ENCODE results near the gene TIMP2.
A peak's percentile ranks its signal among the peaks of the same experiment; 100 is the strongest.
"Not testable (repeated sequence)": the region's sequence is repeated elsewhere in the genome, so short reads cannot be mapped to it uniquely, and the experiment has no call there.

TIMP2 gene

DNA sequence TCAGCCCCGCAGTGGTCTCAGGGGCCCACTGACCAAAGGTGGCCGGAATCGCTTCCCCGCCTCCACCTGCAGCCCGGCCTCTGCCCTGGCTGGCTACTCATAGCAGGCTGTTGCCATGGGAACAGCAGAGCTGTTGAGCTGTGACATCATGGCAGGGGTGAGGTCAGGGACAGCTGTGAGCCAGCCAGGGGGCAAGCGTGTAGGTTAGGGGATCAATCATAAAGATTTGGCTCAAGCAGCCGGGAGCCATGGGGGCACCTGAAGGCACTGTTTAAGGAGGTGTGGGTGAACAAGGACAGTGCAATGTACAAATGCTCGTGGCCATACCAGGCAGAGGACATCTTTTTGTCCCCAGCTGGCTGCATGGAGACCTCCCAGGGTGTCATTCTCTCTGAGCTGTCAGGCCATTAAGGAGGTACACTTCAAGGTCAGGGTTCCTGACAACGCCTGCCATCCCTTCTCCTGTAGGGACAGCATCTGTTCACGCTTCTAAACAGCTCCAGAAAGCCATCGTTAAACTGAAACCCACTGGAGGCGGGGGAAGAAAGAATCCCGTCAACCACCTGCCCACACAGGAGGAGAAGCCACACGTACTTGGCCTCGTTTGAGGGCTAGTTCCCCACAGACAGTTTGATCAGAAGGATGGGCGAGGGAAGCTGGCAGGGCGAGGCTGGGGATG is 21.9 kb downstream of the TIMP2 start, which contains the start of gene CEP295NL:
Gene CEP295NL (minus strand): TSS at position 101 of the 679 bp plus-strand sequence. CDS start 1,373 bp downstream, outside the sequence.
- DNase-seq, result peak; percentile 25

DNA sequence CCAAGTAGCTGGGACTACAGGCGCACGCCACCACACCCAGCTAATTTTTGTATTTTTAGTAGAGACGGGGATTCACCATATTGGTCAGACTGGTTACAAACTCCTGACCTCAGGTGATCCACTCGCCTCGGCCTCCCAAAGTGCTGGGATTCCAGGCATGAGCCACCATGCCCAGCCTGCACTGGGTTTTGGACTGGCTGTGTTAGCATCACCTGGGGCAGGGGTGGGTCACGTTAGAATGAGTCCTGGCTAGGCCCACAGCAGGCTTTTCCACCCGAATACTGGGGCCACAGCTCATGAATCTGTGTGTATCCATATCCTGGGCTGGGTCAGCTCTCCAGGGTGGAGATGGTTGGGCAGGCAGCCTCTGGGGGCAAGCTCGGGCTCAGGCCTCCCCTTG is 23.0 kb downstream of the TIMP2 start:
- DNase-seq, result not testable (repeated sequence)

DNA sequence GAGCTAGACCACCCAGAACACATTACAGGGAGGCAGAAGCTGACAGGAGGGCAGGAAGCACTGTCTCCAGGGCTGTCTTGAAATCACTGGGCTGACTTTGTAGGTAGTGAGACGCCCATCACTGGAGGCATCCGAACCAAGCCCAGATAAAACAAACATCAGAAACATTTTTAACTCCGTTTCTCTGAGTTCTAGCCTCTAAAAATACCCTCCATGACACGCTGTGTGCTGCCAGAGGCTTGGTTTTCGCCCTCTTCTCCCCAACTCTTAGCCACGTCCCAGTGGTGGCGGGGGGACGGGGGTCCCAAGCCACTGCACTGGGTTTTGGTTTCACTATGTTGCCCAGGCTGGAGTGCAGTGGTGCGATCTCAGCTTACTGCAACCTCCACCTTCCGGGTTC is 23.4 kb downstream of the TIMP2 start:
- no peak for DNase-seq

DNA sequence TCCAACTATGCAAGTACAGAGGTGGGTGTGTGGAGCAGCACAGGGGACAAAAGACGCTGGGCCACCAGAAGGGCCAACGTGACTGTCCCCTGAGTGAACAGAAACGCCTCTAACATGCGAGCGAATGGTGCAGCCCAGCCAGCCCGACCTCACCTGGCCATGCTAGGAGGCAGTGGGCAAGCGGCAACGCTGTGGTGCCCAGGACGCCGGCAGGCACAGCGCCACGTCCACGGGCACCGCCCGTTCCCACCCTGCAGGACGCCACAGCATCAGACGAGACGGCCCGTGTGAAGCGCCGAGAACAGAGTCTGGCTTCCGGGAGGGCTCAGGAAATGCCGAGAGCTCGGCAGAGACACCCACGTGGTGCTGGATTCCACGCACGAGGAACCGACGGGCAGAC is 24.4 kb downstream of the TIMP2 start:
- DNase-seq, result no peak

DNA sequence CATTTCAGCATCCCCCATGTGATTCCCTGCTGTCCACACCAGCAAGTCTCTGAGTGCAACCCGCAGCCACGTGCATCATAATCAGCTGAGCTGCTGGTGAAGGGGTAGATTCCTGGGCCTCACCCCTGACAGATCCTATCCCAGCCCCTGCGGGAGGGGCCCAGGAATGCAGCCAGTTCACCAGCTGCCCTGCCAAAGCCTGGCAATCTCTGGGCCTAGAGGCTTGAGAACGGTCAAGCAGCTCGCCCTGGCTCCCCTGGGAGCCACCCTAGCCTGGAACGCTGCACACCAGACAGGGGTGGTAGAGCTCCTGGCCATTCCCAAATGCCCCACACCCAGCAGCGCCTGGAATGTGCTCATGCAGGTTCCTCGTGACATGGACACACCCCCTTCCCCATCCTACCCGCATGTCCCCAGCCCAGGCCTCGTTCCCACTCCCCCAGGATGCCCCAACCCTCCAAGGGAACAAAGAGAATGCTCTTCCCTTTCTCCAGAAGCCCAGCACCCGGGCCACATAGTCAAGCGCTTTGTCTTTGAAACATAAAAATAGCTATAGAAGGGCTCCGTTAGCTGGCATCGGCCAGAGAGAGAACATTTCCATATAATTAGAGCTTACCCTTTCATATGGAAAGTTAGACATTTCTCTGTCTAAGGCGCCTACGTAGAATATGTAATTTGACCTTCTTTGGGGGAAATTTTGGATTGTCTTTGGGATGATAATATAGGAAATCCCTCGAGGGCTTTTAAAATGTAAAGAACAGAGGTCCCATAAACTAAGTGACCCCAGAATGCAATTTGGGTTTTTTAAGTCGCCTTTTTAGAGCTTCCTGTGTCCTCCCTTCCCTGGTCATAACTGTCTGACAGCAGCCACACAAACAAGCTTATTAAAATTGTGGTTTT is 25.6 kb downstream of the TIMP2 start:
- no peak for DNase-seq

DNA sequence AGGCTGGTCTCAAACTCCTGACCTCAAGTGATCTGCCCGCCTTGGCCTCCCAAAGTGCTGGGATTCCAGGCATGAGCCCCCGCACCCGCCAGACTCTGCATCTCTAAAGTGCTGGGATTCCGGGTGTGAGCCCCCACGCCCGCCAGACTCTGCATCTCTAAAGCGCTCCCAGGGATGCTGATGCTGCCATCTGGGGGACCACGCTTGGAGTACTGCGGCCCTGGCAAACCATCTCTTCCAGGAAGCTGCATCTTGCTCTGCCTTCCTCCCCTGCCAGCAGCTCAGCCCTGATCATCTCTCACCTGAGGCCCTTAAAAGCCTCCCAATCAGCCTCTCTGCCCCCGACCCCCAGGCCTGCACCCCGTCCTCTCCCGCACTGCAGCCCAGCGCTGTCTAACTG is 26.2 kb downstream of the TIMP2 start:
- no peak for DNase-seq

DNA sequence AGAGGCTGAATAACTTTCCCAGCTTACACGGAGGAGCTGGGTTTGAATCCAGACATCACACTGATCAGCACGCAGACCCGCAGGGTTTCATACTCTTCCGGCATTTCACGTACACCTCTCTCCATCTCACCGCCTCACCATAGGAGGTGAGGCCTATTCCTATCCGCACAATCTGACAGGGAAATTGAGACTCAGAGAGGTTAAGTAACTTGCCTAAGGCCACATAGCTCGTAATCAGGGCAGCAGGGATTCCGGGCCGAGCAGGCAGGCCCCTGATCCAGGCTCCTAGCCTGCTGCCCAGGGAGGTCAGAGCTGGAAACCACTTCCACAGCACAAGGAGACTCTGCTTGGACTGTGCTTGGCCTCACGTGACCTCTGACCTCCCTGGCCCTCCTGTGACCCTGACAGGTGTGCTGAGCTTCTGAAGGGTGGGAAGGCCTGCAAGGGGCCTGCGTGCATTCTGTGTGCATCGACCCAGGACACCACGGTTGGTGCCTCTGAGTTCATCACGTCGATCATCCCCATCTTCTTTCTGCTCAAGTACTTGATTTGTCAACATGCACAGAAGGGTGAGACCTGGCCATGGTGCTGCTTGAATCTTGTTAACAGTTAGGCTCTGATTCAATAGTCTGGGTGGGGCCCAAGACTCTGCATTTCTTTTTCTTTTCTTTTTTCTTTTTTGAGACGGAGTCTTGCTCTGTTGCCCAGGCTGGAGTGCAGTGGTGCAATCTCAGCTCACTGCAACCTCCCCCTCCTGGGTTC is 26.9 kb downstream of the TIMP2 start:
- DNase-seq, result no peak

DNA sequence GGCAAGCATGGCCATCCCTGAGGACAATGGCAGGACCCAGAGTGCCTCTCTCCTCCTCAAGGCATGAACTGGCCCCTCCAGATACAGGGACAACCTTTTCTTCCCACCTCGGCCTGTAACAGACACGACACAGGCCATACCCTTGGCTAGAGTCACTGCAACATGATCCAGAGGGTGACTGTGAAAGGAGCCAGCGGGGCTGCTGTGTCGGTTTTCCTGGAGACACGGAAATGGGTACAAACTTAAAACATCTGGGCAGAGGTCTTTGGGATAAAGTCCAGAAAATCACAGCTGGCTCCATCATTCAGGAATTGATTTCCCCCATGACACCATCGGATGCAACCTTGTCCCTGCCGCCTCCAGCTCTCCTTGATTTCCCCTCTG is 27.5 kb downstream of the TIMP2 start:
- no peak for DNase-seq

DNA sequence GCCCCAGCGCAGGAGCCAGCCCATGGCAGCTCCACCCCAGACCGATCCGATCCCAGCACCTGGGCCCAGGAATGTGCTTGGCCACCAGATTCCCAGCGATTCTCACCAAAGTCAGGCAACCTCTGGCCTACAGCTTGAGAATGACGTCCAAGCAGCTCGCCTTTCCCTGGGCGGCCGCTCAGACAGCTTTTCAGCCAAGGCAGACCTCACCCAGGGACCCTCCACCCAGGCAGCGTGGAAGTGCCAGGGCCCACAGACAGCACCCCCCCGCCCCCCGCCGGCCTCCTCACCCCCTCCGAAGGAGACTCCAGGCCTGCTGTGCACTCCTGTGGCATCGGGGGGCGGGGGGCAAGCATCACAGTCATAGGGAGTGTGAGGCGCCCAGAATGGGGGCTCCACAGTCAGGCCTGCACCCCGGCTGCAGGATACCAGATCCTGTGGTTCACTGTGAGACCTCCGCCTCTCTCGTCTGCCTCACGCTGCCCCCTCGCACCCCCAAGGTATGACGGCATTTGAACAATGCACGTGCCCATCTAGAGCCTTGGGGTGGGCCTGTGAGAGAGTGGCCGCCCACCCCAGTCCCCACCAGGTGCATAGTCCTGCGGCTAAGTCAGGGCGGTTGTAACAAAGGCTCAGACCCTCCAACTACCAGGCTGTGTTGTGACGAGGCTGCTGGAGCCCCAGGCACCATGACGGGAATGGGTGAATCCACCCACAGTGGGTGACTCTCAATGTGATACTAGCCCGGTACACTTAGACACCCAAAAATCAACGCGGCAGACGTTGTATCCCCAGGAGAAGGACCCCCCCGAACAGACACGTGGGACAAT is 28.1 kb downstream of the TIMP2 start:
- DNase-seq, result no peak

DNA sequence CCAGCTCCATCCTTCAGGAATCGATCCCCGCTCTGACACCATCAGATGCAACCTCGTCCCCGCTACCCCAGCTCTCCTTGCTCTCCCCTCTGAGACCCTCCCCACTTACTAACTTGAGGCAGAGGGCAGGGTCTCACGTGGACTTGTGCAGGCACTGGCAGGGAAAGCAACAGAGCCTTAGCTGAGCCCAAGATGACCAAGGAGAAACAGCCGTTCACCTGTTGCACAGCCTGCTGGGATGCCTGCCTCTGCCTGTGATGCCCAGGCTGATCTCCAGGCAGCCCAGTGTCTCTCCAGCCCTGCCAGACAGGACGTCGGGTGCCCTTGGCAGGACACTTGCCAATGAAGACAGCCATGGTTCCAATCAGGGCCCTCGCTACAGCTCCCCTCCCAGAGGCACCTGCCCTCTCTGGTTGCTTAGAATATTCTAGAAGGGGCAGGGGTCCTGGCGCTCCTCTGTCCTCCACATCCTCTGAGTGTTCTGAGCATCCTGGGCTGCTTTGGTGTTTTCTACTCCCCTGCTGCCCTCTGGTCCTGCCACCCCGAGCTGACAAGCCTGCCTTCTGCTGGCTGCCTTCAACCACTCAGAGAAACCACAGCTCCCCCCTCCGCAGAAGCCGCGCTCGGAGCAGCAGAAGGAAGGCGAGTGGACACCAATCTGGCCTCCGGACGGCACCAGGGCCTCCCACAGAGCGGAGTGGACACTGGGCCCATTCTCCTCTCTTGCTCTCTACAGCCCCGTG is 28.9 kb downstream of the TIMP2 start:
- no peak for DNase-seq

DNA sequence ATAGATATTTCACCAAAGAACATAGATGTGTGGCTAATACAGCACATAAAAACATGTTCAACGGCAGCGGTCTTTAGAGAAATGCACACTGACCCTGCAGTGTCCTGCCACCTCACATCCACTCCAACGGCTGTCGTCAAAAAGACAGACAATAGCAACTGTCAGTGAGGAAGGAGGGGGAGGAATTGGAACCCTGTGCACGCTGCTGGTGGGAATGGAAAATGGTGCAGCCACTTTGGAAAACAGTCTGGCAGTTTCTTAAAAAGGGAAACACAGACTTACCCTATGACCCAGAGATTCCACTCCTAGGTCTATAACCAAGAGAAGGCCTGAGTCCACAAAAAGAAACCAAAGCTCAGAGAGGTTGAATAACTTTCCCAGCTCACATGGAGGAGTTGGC is 29.9 kb downstream of the TIMP2 start:
- DNase-seq, result no peak

DNA sequence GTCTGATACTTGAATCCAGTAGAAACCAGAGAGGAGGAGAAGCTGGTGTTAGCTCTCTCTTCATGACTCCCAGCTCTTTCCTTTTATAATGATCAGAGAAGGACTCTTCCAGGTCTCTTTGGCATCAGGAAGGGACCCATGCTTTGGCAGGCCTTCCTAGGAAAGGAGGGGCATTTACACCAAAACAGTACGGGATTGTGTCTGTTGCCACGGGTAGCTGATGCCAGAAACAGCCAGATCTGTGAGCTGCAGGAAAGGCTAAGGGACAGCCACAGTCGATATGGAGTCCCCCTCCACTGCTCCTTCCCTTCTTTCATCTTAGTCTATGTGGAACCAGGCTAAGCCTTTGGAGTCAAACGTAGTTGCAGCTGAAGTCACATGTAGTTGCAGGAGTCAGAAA is 31.5 kb downstream of the TIMP2 start:
- no peak for DNase-seq

DNA sequence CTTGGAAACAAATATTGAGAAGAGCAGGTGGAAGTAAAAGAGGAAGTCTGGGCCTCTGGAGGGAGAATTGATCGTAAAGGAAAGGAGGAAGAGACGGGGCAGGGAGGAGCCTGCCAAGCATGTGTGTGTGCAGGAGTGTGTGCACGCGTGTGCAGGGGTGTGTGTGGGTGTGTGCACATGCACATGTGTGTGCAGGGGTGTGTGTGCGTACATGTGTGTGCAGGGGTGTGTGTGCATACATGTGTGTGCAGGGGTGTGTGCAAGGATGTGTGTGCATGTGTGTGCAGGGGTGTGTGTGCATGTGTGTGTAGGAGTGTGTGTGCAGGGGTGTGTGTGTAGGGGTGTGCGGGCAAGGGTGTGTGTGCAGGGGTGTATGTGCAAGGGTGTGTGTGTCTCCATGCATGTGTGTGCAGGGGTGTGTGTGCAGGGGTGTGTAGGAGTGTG is 32.2 kb downstream of the TIMP2 start:
- no peak for DNase-seq

DNA sequence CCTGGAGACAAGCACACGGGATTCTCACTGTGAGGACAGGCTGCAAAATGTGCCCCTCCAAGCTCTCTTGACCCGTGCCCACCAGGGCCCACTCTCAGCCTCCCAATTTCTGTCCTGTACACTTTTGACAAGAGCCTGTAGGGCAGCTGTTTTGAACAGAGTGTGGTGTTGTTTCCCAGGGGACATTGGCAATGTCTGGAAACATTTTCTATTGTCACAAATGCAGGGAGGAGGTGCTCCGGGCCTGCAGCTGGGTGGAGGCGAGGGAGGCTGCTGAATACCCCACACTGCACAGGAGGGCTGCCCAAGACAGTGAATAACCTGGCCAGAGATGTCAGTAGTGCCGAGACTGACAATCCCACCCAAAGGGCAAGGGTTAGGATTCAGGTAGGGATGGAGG is 32.7 kb downstream of the TIMP2 start:
- DNase-seq, result no peak

DNA sequence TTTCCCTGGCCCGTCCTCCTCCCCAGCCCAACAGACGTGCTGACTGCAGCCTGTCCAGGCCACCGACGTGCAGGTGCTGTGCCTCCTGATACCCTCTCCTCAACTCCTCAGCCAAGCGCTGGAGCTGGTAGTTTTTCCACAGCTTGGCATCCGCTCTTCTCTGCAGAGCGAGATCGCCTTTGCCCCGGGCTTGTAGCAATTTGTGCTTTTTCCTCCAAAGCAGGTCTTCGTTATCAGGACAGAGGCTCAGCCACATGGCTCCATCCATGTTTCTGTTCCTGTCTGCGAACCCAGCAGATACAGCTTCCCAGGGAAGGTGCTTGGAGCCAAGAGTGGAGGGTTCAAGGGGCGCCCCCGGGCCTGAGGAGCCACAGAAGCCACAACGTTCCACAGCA is 33.1 kb downstream of the TIMP2 start:
- DNase-seq, result no peak

DNA sequence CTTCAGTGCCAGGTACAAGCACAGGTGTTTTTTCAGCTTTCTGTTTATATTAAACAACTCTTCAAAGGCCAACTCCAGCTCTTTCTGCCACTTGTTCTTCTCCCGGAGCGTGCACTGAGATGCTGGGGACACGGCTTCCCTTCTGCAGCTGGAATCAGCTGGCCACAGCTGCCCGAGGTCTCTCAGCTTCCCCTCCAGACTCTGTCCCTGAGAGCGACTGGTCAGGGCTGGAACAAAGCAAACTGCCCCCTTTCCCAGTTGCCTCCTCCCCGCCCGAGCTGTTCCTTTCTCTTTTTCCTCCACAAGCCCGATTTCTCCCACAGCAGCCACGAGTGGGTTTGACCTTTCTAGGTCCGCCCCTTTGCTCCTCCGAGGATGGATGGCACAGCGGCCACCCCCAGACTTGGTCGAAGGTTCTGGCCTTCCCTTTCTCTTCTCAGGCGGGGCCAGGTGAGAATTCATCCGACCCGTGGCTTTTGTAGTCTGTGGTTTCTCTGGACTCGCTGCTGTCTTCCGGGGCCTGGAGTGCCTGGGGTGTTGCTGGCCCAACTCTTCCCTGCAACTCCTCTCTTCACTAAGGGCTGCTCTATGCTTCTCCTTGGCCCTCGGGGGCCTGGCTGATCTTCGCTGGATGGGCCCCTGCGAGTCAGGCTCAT is 33.7 kb downstream of the TIMP2 start:
- DNase-seq, result no peak

DNA sequence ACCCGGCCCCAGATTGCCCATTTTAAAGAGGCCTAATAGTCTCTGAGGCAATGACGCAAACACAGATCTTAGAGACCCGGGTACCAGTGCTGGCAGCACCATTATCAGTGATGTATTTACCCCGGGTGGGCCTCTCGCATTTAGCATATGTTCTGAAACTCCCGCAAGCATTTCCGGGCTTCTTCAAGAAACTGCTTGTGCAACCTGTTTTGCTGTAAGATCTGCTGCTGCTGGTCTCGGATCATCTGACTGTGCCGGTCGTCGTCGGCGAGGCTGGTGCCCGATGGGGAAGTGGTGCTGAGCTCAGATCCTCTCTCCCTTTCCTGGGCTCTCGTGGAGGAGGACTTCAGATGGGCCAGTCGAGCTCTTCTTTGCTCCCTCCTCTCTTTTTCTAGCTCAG is 34.7 kb downstream of the TIMP2 start:
- DNase-seq, result peak; percentile 58

DNA sequence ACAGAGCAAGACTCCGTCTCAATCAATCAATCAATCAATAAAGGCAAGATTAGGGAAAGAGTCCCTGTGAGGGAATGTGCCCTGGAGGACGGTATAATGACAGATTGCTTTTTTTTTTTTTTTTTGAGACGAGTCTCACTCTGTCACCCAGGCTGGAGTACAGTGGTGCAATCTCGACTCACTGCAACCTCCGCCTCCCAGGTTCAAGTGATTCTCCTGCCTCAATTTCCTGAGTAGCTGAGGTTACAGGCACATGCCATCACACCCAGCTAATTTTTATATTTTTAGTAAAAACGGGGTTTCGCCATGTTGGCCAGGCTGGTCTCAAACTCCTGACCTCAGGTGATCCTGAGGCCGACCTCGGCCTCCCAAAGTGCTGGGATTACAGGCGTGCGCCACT is 35.1 kb downstream of the TIMP2 start:
- not testable (repeated sequence) for DNase-seq

DNA sequence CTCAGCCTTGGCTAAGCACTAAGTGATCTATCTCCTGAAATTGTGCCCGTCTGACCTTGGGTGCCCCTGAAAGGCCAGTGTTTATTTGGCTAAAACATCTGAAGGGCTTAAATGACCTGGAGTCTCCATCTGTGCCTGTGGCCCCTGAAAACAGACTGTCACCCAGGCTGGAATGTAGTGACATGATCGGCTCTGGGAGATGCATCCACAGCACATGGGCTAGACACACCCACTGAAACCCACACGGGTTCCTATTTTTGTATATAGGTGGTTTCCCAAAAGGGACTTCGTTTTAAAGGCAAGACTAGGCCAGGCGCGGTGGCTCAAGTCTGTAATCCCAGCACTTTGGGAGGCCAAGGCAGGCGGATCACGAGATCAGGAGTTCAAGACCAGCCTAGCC is 35.7 kb downstream of the TIMP2 start:
- no peak for DNase-seq

DNA sequence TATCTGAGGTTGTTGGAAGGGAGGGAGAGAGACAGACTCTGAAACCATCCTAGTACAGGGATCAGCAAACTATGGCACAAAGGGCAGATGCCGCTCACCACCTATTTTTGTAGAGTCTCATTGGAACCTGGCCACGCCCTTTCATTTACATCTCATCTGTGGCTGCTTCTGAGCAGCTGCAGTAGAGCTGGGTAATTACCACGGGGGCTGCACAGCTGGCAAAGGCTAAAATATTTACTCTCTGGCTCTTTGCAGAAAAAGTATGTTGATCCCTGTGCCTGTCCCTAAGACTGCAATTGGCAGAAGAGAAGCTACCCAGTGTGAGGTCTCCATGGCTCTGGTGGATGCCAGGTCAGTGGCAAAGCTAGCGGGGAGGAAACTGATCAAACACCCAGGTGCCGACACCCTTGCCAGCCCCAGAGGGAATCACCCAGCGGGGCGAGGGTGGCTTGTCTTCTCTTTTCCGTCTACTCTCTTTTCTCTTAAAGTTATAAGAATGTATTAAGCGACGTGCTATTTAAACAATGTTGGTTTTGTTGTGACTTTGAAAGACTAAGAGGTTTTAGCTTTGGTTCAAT is 36.2 kb downstream of the TIMP2 start:
- no peak for DNase-seq

DNA sequence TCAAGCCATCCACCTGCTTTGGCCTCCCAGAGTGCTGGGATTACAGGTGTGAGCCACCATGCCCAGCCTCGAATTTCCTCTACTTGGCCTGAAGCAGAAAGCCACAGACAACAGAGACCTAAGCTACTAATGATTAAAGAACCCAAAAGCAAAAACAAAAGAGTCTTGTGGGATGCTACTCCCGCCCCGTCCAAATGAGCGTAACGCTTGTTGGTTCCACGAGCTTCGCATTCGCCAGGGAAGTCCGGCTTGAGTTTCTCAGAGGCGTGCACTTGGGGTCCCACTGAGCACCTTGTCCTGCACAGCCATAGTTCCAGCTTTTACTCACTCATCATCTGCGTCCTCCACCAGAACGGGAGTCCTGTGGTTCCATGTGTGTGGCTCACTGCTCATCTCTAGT is 38.2 kb downstream of the TIMP2 start:
- DNase-seq, result no peak
